HepG2 (cell line): Measurements from ENCODE around the gene RGMA. TPM values are rescaled to one million over a fixed set of nuclear protein-coding genes. Genes with fewer than 3 reads are reported as not detected.

Experiments
- ATAC-seq: fragments of 200-7000 bp; cut with Tn5 transposase; 3 replicates; pipeline ENCODE4 v1.9.1; 2020; ENCODE audit warnings: mild to moderate bottlenecking, moderate library complexity
- BruUV-seq: library from RNA; stranded (reverse); fragments of 400-500 nt; replicated peaks from 2 replicates; lab custom pipeline; 2021; lab: Mats Ljungman, UMichigan
- CTCF ChIA-PET: fragments of 300-600 bp; formaldehyde crosslinking; extraction: SDS; loops from one replicate; lab custom pipeline; 2021; ENCODE audit warnings: low total read pairs, inconsistent platforms, low intra/inter-chr PET ratio; lab: Yijun Ruan, JAX
- POLR2A ChIA-PET: fragments of 350-600 bp; sonication (Branson Sonifier 250); formaldehyde crosslinking; loops from one replicate; lab custom pipeline; 2020; ENCODE audit warnings: antibody characterized with exemption, inconsistent platforms; lab: Yijun Ruan, JAX
- DNase-seq: peaks from one replicate; pipeline ENCODE4 v3.0.0-alpha.2; 2015; ENCODE audit warnings: low spot score
- FAIRE-seq: peaks from 3 replicates; lab custom pipeline; 2011; peaks lifted over from hg19 to GRCh38; lab: Jason Lieb, UNC
- H2AFZ ChIP-seq: one replicate; pipeline ENCODE4 v1.6.1; 2011; ENCODE audit warnings: low read length, inconsistent platforms
- H3K27ac ChIP-seq: fragments of 300-600 bp; 3 replicates; pipeline ENCODE4 v1.8.0; 2011; ENCODE audit warnings: mixed run types, mild to moderate bottlenecking, mixed read lengths, low read length, inconsistent platforms; ENCODE audit not compliant: insufficient read depth; ENCODE audit errors: extremely low read length
- H3K27me3 ChIP-seq, 2 experiments: fragments of 200-600 bp in 1 of 2; 2 replicates in 1 of 2; 3 replicates in 1 of 2; pipeline versions ENCODE4 v1.6.0 to v1.8.0; 2011; ENCODE audit warnings: low read length in 2 of 2, mild to moderate bottlenecking in 2 of 2, moderate library complexity in 2 of 2, inconsistent platforms in 1 of 2; ENCODE audit not compliant: insufficient read depth in 2 of 2, control insufficient read depth in 1 of 2
- H3K36me3 ChIP-seq, 2 experiments: fragments of 200-600 bp in 1 of 2; replicated peaks in 1 of 2; 2 replicates in 1 of 2; 3 replicates in 1 of 2; pipeline versions ENCODE4 v1.5.1 to v1.8.0; 2011; ENCODE audit warnings: low read length in 2 of 2, inconsistent platforms in 1 of 2; ENCODE audit not compliant: insufficient read depth in 2 of 2, control insufficient read depth in 1 of 2
- H3K4me1 ChIP-seq: 2 replicates; pipeline ENCODE4 v1.5.1; 2012; ENCODE audit warnings: low read length, inconsistent platforms; ENCODE audit not compliant: insufficient read depth
- H3K4me2 ChIP-seq: 2 replicates; pipeline ENCODE4 v1.6.0; 2011; ENCODE audit warnings: low read depth, low read length, inconsistent platforms
- H3K4me3 ChIP-seq, 3 experiments: fragments of 200-600 bp in 1 of 3; sonication (generic), shearing (Covaris generic) in 1 of 3; replicated peaks in 1 of 3; 2 replicates each; pipeline ENCODE4 v1.5.1; 2011 to 2016; ENCODE audit warnings: low read length in 3 of 3, inconsistent platforms in 2 of 3, low read depth in 2 of 3, mild to moderate bottlenecking in 2 of 3, control low read depth in 1 of 3, mixed read lengths in 1 of 3; ENCODE audit not compliant: insufficient read depth in 1 of 3
- H3K79me2 ChIP-seq: one replicate; pipeline ENCODE4 v1.6.1; 2011; ENCODE audit warnings: low read length, inconsistent platforms; ENCODE audit not compliant: insufficient read depth
- H3K9ac ChIP-seq: 2 replicates; pipeline ENCODE4 v1.6.0; 2011; ENCODE audit warnings: mild to moderate bottlenecking, low read depth, low read length, inconsistent platforms; ENCODE audit not compliant: insufficient read depth
- H3K9me3 ChIP-seq: 2 replicates; pipeline ENCODE4 v1.5.1; 2012; ENCODE audit warnings: mild to moderate bottlenecking, low read length
- H4K20me1 ChIP-seq: 2 replicates; pipeline ENCODE4 v1.6.0; 2011; ENCODE audit warnings: inconsistent platforms, mild to moderate bottlenecking, low read length, moderate library complexity; ENCODE audit not compliant: insufficient read depth
- AGO2 ChIP-seq: fragments of 200-400 bp; formaldehyde crosslinking; optimal IDR thresholded peaks from 2 replicates; pipeline ENCODE3; 2017; ENCODE audit warnings: mild to moderate bottlenecking, low read depth, low read length, moderate library complexity
- GTF2F1 ChIP-seq: fragments of 150-350 bp; IDR thresholded peaks from 2 replicates; pipeline ENCODE4 v1.6.1; 2014; ENCODE audit warnings: low read length
- NFYC ChIP-seq: IDR thresholded peaks from 2 replicates; pipeline ENCODE4 v1.6.1; 2016; ENCODE audit warnings: missing genetic modification reagents, missing compliant biosample characterization
- POLR2G ChIP-seq: fragments of 200-400 bp; formaldehyde crosslinking; IDR thresholded peaks from 2 replicates; pipeline ENCODE4 v1.6.1; 2018; ENCODE audit warnings: mild to moderate bottlenecking, low read depth, low read length, moderate library complexity
- RELA ChIP-seq: sonication (generic); formaldehyde crosslinking; IDR thresholded peaks from 2 replicates; pipeline ENCODE4 v1.4.0; 2020; ENCODE audit warnings: missing genetic modification reagents
- SYNCRIP ChIP-seq: fragments of 200-400 bp; formaldehyde crosslinking; IDR thresholded peaks from 2 replicates; pipeline ENCODE4 v1.6.1; 2018; ENCODE audit warnings: mild to moderate bottlenecking, low read depth, low read length; ENCODE audit not compliant: insufficient read depth
- U2AF1 ChIP-seq: fragments of 200-400 bp; formaldehyde crosslinking; optimal IDR thresholded peaks from 2 replicates; pipeline ENCODE3; 2017; ENCODE audit warnings: mild to moderate bottlenecking, low read depth, low read length
- ZBTB1 ChIP-seq: sonication (generic); formaldehyde crosslinking; IDR thresholded peaks from 2 replicates; pipeline ENCODE4 v1.4.0; 2020; ENCODE audit warnings: missing genetic modification reagents, borderline replicate concordance
- ZNF224 ChIP-seq: sonication (generic); formaldehyde crosslinking; IDR thresholded peaks from 2 replicates; pipeline ENCODE4 v1.5.0; 2020; ENCODE audit warnings: mild to moderate bottlenecking, missing genetic modification reagents
- ZNF317 ChIP-seq: sonication (generic); formaldehyde crosslinking; IDR thresholded peaks from 2 replicates; pipeline ENCODE4 v1.5.0; 2020; ENCODE audit warnings: mild to moderate bottlenecking, missing genetic modification reagents
- ZNF337 ChIP-seq: sonication (generic); formaldehyde crosslinking; IDR thresholded peaks from 2 replicates; pipeline ENCODE4 v1.5.1; 2020; ENCODE audit warnings: missing genetic modification reagents, low read depth, mild to moderate bottlenecking, borderline replicate concordance
- ZNF550 ChIP-seq: sonication (generic); formaldehyde crosslinking; IDR thresholded peaks from 2 replicates; pipeline ENCODE4 v1.4.0; 2020; ENCODE audit warnings: mild to moderate bottlenecking, missing genetic modification reagents, borderline replicate concordance
- ZNF746 ChIP-seq: sonication (generic); formaldehyde crosslinking; IDR thresholded peaks from 2 replicates; pipeline ENCODE4 v1.8.0; 2022; ENCODE audit warnings: mild to moderate bottlenecking, missing genetic modification reagents
- ZNF747 ChIP-seq: sonication (generic); formaldehyde crosslinking; IDR thresholded peaks from 2 replicates; pipeline ENCODE4 v1.8.1; 2023; ENCODE audit warnings: missing genetic modification reagents, mild to moderate bottlenecking, borderline replicate concordance
- WGBS: methylation state at CpG from one replicate; pipeline ENCODE4 v1.1.6; 2017; ENCODE audit warnings: low lambda C conversion rate; 5-methylcytosine and 5-hydroxymethylcytosine counted together
- in situ Hi-C: cut with HindIII; loops from 2 replicates; pipeline ENCODE4 v1.10.0; 2017; ENCODE audit warnings: low pct_unique_long_range_greater_than_20kb; ENCODE audit not compliant: extremely low pct_ligation_motif_present
- intact Hi-C: fragments of 100-400 bp; cut with micrococcal nuclease; formaldehyde crosslinking; loops from one replicate; pipeline ENCODE4 v1.10.0; 2022; ENCODE audit not compliant: unreplicated experiment
- polyA plus RNA-seq, 8 experiments: library from polyadenylated mRNA; depleted of rRNA in 3 of 8; stranded (reverse) in 7 of 8; unstranded in 1 of 8; fragments of >200 nt; fragmentation: Illumina TruSeq in 4 of 8; extraction: Trizol in 4 of 8; gene quantifications; 2 replicates each; pipeline versions ENCODE4 v1.2.1 to v1.2.3, GENCODE V29; 2011 to 2016; ENCODE audit warnings: low read depth in 4 of 8, missing spikeins in 1 of 8, mixed read lengths in 1 of 8; ENCODE audit not compliant: insufficient read depth in 1 of 8
- total RNA-seq, 5 experiments: library from RNA; depleted of rRNA; stranded (reverse); fragments of >200 nt; fragmentation: Illumina TruSeq; extraction: Trizol; gene quantifications; 2 replicates each; pipeline ENCODE4 v1.2.3, GENCODE V29; 2016; ENCODE audit warnings: low read depth in 1 of 5
- TF ChIP-seq, protein P1 (sequence below), 2 experiments: sonication (generic) in 1 of 2; formaldehyde crosslinking in 1 of 2; IDR thresholded peaks; 2 replicates each; pipeline versions ENCODE4 v1.6.1 to v1.9.0; 2014 to 2022; ENCODE audit warnings: antibody characterized with exemption in 1 of 2, borderline replicate concordance in 1 of 2, inconsistent platforms in 1 of 2, low read depth in 1 of 2, missing genetic modification reagents in 1 of 2
- TF ChIP-seq, protein P2 (sequence below): conservative IDR thresholded peaks from 2 replicates; pipeline ENCODE4 v1.6.1; 2018; ENCODE audit warnings: missing genetic modification reagents
- TF ChIP-seq, protein P3 (sequence below): sonication (generic); formaldehyde crosslinking; IDR thresholded peaks from 2 replicates; pipeline ENCODE4 v1.8.0; 2023; ENCODE audit warnings: mild to moderate bottlenecking, missing genetic modification reagents

Gene RGMA
- total and polyA plus RNA-seq, 2 of the 13 experiments (the other 11 are each of a cell fraction or from before 2014, with no cell fraction given), result not detected

DNA sequence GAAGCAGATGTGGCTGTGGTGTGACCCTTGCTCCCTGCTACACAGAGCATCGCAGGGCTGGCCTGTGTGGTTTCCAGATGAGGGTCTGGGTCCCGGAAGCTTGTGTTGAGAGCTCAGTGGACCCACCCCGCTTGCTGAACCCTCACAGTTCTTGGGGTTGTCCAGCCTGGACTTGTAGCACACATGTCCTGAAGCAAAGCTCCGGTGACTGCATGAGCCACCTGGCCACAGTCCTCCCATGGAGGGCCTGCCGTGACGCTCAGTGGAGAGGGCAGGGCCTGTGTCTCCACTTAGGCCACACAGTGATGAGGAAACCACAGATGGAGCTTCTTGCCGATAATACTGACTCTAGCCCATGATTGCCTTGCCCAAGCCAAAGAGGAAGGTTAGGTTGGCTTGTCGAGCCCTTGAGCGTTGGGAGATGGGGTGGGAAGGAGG is 62.6 kb downstream of the RGMA start:
- Histone ChIP-seq H3K36me3 (peaks cover 26 to 55% of the 10 kb centered on the region in 2 experiments), H3K79me2 (peaks cover 2% of the 10 kb centered on the region), H3K9me3 (no peaks in the 10 kb centered on the region), H4K20me1 (peaks cover 29% of the 10 kb centered on the region), H3K4me3 (no peak overlapping the region), H3K27ac (no peak overlapping the region), H2AFZ (no peak overlapping the region), H3K27me3 (0 out of 5 replicates have a peak, but pooled peaks cover 0 to 4% of the 10 kb centered on the region in 2 experiments), H3K4me2 (no peak overlapping the region), H3K4me1 (peaks cover 19% of the 10 kb centered on the region), H3K9ac (no peak overlapping the region)
- WGBS, result 100% methylated on average over 5 of the region's 9 CpGs
- intact Hi-C loops, result no loop called here
- ChIA-PET CTCF (no interaction called here), POLR2A (no interaction called here)
- BruUV-seq, result no TSS peak
- FAIRE-seq, result no peak
- no peak for ATAC-seq
- no peak for DNase-seq
- in situ Hi-C loops, result no loop called here
- TF ChIP-seq, protein P1, sequence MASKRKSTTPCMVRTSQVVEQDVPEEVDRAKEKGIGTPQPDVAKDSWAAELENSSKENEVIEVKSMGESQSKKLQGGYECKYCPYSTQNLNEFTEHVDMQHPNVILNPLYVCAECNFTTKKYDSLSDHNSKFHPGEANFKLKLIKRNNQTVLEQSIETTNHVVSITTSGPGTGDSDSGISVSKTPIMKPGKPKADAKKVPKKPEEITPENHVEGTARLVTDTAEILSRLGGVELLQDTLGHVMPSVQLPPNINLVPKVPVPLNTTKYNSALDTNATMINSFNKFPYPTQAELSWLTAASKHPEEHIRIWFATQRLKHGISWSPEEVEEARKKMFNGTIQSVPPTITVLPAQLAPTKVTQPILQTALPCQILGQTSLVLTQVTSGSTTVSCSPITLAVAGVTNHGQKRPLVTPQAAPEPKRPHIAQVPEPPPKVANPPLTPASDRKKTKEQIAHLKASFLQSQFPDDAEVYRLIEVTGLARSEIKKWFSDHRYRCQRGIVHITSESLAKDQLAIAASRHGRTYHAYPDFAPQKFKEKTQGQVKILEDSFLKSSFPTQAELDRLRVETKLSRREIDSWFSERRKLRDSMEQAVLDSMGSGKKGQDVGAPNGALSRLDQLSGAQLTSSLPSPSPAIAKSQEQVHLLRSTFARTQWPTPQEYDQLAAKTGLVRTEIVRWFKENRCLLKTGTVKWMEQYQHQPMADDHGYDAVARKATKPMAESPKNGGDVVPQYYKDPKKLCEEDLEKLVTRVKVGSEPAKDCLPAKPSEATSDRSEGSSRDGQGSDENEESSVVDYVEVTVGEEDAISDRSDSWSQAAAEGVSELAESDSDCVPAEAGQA (IDR thresholded peaks at IDR 0.05; ENCODE audit: low read depth), result no peak
- TF ChIP-seq, protein P1 (CRISPR knock-in tag; IDR thresholded peaks at IDR 0.05; ENCODE audit: borderline replicate concordance), result no peak
- TF ChIP-seq ZNF747 (no peak), ZNF337 (CRISPR knock-in tag) (no peak), ZNF550 (CRISPR knock-in tag) (no peak), U2AF1 (no peak), AGO2 (peak; percentile 89), RELA (CRISPR knock-in tag) (no peak), SYNCRIP (no peak), ZNF317 (CRISPR knock-in tag) (no peak), ZNF746 (no peak), ZBTB1 (CRISPR knock-in tag) (no peak), POLR2G (peak; percentile 33), NFYC (CRISPR knock-in tag) (no peak), GTF2F1 (no peak), ZNF224 (CRISPR knock-in tag) (no peak)
- TF ChIP-seq, protein P2, sequence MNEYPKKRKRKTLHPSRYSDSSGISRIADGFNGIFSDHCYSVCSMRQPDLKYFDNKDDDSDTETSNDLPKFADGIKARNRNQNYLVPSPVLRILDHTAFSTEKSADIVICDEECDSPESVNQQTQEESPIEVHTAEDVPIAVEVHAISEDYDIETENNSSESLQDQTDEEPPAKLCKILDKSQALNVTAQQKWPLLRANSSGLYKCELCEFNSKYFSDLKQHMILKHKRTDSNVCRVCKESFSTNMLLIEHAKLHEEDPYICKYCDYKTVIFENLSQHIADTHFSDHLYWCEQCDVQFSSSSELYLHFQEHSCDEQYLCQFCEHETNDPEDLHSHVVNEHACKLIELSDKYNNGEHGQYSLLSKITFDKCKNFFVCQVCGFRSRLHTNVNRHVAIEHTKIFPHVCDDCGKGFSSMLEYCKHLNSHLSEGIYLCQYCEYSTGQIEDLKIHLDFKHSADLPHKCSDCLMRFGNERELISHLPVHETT (CRISPR knock-in tag), result no peak
- TF ChIP-seq, protein P3, sequence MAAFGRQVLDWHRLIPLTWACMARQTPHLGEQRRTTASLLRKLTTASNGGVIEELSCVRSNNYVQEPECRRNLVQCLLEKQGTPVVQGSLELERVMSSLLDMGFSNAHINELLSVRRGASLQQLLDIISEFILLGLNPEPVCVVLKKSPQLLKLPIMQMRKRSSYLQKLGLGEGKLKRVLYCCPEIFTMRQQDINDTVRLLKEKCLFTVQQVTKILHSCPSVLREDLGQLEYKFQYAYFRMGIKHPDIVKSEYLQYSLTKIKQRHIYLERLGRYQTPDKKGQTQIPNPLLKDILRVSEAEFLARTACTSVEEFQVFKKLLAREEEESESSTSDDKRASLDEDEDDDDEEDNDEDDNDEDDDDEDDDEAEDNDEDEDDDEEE (CRISPR knock-in tag), result no peak
